Thoracic aorta (tissue), 2 donors: ENCODE data around the gene PPP1R1B. TPM values are rescaled to one million over a fixed set of nuclear protein-coding genes. Genes with fewer than 3 reads are reported as not detected.

Experiments used
- ATAC-seq: fragments of 150-250 bp; one replicate; pipeline ENCODE4 v1.8.0; 2017; ENCODE audit warnings: low read depth; ENCODE audit not compliant: insufficient number of reproducible peaks, low FRiP score
- DNase-seq: peaks from one replicate; pipeline ENCODE4 v3.0.0-alpha.2; 2020; ENCODE audit warnings: low spot score
- H3K27ac ChIP-seq, 2 donors: fragments of 200-600 bp; sonication (generic); 1 replicate in 1 of 2; 2 replicates in 1 of 2; pipeline ENCODE4 v1.5.1; 2016; ENCODE audit warnings: mild to moderate bottlenecking in 2 of 2, moderate library complexity in 2 of 2
- H3K27me3 ChIP-seq: fragments of 200-600 bp; sonication (generic); replicated peaks from 2 replicates; pipeline ENCODE4 v1.6.0; 2016; ENCODE audit warnings: mild to moderate bottlenecking; ENCODE audit not compliant: insufficient read depth
- H3K36me3 ChIP-seq: fragments of 200-600 bp; sonication (generic); one replicate; pipeline ENCODE4 v1.5.1; 2016
- H3K4me1 ChIP-seq, 2 donors: fragments of 200-600 bp; sonication (generic); 1 replicate in 1 of 2; 2 replicates in 1 of 2; pipeline versions ENCODE4 v1.5.1 to v1.6.0; 2016; ENCODE audit warnings: low read depth in 2 of 2, mild to moderate bottlenecking in 1 of 2; ENCODE audit not compliant: control insufficient read depth in 1 of 2
- H3K4me3 ChIP-seq: fragments of 200-600 bp; sonication (generic); 2 replicates; pipeline ENCODE4 v1.5.1; 2016; ENCODE audit warnings: mild to moderate bottlenecking
- H3K9me3 ChIP-seq: fragments of 200-600 bp; sonication (generic); 2 replicates; pipeline ENCODE4 v1.5.1; 2016
- total RNA-seq, 2 donors: library from RNA; depleted of rRNA; stranded (reverse); fragments of >200 nt; gene quantifications; one replicate each; pipeline versions ENCODE4 v1.1.0 to v1.2.3, GENCODE V29; 2016
- TF ChIP-seq, protein P1 (sequence below): fragments of 200-600 bp; sonication (generic); IDR thresholded peaks from one replicate; pipeline ENCODE4 v1.5.1; 2019; ENCODE audit warnings: antibody characterized with exemption

PPP1R1B gene
- total RNA-seq, 2 donors from 2014 or later: 0.27 to 2.1 TPM

DNA sequence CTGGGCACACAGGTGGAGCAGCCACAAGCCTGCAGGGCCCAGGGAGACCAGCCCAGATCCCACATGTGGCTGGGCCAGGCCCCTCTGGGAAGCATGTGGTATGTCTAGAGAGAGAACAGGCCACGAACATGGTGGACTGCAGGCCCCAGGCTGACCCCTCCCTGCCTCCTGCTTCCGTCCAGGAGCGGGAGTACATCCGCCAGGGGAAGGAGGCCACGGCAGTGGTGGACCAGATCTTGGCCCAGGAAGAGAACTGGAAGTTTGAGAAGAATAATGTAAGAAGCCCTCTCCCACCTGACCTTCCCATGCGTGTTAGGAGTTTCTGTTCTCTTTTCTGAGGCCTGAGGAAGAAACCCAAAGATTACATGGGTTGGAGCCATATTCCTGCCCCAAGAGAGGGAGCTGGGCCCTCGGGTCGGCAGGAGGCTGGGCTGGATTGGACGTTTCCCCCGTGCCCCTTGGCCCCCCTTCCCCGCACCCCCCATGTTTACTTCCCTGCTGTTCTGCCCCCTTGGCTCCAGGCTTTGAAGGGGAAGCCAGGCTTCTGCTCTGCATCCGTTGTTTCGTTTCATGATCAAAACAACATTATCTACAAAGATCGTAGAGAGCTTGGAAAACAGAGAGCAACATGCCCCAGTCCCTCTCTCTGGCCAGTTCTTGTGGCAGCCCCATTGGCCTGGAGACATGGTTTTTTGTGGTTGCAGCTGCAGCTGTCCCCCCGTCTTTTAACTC, 32.7 kb downstream of the PPP1R1B start:
- H3K36me3 ChIP-seq: peaks cover 22% of the 10 kb centered on the region
- ATAC-seq (no peak), DNase-seq (no peak)
- no peaks in the 10 kb centered on the region for H3K9me3 ChIP-seq
- TF ChIP-seq, protein P1, sequence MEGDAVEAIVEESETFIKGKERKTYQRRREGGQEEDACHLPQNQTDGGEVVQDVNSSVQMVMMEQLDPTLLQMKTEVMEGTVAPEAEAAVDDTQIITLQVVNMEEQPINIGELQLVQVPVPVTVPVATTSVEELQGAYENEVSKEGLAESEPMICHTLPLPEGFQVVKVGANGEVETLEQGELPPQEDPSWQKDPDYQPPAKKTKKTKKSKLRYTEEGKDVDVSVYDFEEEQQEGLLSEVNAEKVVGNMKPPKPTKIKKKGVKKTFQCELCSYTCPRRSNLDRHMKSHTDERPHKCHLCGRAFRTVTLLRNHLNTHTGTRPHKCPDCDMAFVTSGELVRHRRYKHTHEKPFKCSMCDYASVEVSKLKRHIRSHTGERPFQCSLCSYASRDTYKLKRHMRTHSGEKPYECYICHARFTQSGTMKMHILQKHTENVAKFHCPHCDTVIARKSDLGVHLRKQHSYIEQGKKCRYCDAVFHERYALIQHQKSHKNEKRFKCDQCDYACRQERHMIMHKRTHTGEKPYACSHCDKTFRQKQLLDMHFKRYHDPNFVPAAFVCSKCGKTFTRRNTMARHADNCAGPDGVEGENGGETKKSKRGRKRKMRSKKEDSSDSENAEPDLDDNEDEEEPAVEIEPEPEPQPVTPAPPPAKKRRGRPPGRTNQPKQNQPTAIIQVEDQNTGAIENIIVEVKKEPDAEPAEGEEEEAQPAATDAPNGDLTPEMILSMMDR: no peak
- no peak overlapping the region for H3K4me3 ChIP-seq
- H3K4me1 ChIP-seq: peaks cover 0 to 21% of the 10 kb centered on the region in 2 donors
- H3K27ac ChIP-seq: no peak overlapping the region
- no peaks in the 10 kb centered on the region for H3K27me3 ChIP-seq

DNA sequence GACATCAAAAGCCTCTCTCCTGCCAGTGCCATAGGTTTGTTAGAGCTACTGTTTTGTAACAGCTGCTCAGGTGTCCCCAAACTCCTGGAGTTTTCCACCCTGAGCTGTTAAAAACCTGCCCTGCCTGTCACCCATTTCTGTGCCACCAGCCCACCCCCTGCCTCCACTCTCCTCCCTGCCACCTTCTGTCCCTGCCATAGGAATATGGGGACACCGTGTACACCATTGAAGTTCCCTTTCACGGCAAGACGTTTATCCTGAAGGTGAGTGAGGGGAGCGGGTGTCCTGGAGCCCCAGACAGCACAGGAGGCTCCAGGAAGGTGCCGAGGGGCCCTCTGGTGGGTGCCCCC, 33.2 kb downstream of the PPP1R1B start:
- ATAC-seq: no peak
- no peak for DNase-seq
- Histone ChIP-seq H3K4me1 (peaks cover 0 to 27% of the 10 kb centered on the region in 2 donors), H3K27ac (no peak overlapping the region), H3K4me3 (no peak overlapping the region), H3K27me3 (no peaks in the 10 kb centered on the region), H3K9me3 (no peaks in the 10 kb centered on the region), H3K36me3 (peaks cover 22% of the 10 kb centered on the region)
- TF ChIP-seq, protein P1: no peak

DNA sequence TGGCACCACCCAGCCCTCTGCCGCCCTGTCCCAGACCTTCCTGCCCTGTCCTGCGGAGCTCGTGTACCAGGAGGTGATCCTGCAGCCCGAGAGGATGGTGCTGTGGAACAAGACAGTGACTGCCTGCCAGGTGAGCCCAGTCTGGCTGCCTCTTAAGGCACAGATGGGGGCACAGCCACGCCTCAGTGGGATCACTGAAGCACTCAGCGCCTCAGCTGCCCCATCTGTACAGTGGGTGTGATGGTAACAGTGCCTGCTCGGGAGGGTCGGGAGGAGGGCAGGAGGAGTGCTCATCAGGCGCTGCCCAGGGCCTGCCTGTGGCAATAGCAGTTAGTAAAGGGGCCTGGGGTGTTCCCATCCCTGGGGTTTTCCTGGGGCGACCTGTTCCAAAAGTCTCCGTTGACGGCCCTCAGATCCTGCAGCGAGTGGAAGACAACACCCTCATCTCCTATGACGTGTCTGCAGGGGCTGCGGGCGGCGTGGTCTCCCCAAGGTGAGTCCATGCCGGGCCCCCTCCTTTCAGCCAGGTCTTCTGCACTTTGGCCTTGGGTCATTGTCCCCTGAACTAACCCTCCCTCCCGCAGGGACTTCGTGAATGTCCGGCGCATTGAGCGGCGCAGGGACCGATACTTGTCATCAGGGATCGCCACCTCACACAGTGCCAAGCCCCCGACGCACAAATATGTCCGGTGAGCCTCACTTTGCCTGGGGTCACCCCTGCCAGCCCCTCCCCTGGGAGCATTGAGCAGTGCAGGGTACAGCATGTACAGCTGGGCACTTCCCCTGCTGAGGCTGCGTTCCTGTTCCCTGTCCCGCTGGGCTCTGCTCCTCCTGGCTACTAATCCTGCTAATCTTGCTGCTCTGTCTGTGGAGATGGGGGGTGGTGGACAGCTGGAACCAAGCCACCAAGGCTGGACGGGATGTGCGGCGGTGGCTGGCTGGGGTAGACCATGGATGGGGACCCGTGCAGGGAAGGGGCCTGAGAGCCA, 33.9 kb downstream of the PPP1R1B start:
- no peaks in the 10 kb centered on the region for H3K27me3 ChIP-seq
- ATAC-seq (no peak), DNase-seq (no peak)
- no peak overlapping the region for H3K4me3 ChIP-seq
- H3K4me1 ChIP-seq: peaks cover 5 to 34% of the 10 kb centered on the region in 2 donors
- no peaks in the 10 kb centered on the region for H3K9me3 ChIP-seq
- peaks cover 22% of the 10 kb centered on the region for H3K36me3 ChIP-seq
- TF ChIP-seq, protein P1: no peak
- no peak overlapping the region for H3K27ac ChIP-seq

DNA sequence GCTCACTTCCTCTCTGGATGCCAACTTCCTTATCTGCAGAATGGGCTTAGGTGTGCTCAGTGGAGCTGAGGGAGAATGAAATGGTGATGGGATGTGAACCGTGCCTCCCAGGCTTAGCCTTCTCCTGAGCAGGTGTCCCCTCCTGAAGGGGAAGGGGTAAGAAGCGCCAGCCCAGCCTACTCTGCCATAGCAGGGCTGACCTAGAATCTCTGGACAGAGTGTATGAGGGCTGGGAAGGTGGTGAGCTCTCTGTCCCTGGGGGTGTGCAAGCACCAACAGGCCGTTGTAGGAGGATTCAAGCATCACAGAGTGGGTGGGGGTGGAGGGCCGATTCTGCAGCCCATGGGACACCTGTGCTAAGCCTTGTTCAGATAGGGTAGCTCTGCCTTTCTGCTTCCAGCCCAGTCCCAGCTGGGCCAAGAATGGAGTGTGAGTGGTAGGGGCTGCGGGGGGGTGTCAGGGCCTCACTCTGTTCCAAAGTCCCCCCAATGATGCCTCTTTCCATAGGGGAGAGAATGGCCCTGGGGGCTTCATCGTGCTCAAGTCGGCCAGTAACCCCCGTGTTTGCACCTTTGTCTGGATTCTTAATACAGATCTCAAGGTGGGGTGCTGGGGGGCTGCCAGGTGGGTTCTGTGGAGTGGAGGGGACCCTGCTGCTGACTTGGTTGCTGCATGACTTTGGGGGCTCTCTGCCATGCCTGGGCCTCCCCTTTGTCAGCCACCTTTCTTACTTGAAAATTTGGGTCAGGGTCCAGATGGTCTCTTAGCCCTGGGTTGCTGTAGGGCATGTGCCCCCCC, 35.2 kb downstream of the PPP1R1B start:
- no peak for DNase-seq
- Histone ChIP-seq H3K4me1 (peaks cover 8 to 46% of the 10 kb centered on the region in 2 donors), H3K4me3 (no peak overlapping the region), H3K27ac (no peak overlapping the region), H3K9me3 (no peaks in the 10 kb centered on the region), H3K36me3 (peaks cover 22% of the 10 kb centered on the region), H3K27me3 (no peaks in the 10 kb centered on the region)
- ATAC-seq: no peak
- TF ChIP-seq, protein P1: no peak
